ENCODE measurements around the gene LUZP2.

LUZP2 gene

DNA sequence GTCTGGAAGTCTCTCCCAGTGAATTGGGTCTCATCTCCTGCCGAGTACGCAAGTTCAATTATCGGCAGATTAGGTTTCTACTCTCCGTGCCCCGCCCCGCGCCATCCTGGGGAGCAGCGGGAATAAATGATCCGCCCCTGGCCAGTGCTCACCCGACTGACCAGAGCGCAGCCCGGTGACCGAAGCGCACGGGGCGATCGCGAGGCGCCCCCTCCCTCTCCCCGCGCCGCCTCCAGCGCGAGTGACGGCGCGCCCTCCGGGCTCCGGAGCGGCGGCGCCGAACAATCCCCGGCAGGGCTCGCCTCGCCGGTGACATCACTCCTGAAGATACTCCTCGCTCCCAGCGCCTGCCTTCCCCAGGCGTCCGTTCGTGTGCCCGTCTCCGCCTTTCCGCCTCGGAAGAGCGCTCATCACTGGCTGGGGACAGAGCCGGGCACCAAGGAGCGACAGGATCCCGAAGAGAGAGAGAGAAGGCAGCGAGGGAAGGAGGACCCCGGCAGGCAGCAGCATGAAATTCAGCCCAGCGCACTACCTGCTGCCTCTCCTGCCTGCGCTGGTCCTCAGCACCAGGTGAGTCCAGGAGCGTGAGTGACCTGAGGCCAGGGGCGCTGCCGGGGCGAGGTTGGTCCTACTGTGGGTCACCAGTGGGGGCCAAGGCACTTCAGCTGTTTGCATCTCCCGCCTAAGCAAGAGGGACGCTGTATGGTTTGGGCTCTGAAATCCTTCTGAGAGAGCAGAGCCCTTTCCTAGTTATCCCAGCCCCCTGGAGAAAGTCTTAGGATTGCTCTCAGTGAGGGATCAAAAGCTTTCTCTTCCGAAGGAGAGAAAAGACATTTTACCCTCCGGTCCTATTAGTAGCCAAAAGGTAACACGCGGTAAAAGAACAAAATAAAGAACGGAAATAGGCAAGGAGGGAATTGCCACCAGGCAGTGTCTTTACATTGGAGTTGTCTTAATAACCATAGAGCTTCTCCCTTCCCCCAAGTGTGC is at the start of gene LUZP2:
Gene LUZP2 (plus strand): TSS at position 318 of the 990 bp plus-strand sequence.
- no peak for DNase-seq (ENCODE audit: low read depth in 2 of 2)

- no peak for DNase-seq (ENCODE audit: low read depth in 2 of 2)
Observed at GRCh38 chr11:24453129-24453718, 43.6 kb upstream of the LUZP2 start.

- no peak for DNase-seq (ENCODE audit: low read depth in 2 of 2)
Observed at GRCh38 chr11:24457985-24458384, 38.9 kb upstream of the LUZP2 start.

GRCh38 chr11:24470431-24470830 is 26.4 kb upstream of the LUZP2 start:
- DNase-seq (ENCODE audit: low read depth in 2 of 2): no peak

DNA sequence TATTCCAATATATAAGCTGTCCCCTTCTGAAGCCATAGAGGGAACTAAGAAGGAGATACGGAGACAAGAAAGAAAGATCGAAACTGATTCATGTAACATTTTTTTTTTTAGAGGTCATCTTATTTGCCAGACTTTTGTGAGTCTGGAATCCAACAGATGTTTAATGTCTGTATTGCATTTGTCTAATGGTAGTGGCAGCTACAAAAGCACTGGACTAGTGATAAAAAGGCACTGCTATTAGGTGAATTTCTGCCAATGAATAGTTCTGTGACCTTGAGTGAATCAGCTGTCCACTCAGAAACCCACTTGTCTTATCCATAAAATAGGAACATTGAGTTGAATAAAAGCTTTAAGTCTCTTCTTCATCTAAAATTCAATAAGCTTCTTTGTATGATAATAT is 25.8 kb upstream of the LUZP2 start:
- no peak for DNase-seq (ENCODE audit: low read depth in 2 of 2)

GRCh38 chr11:24478718-24479117 is 18.1 kb upstream of the LUZP2 start:
- DNase-seq (ENCODE audit: low read depth in 2 of 2): no peak

GRCh38 chr11:24489477-24489876 is 7.4 kb upstream of the LUZP2 start:
- DNase-seq (ENCODE audit: low read depth in 2 of 2): no peak

DNA sequence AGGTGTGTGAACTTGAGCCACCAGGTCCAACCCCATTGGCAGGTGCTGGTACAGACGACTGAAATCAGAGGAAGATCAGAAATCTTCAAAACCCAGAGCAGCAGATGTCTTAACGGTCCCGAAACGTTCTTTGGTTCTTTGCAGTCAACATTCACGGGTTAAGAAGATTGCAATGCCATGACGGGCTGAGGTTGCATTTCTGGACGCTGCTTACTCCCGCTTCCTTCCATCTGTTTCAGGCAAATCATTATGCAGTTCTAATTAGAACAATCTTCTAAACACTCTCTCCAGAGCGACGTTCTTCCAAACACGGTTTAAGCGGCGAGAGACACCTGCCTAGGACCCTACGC is 492 bp upstream of the LUZP2 start:
- DNase-seq (ENCODE audit: low read depth in 2 of 2): no peak

DNA sequence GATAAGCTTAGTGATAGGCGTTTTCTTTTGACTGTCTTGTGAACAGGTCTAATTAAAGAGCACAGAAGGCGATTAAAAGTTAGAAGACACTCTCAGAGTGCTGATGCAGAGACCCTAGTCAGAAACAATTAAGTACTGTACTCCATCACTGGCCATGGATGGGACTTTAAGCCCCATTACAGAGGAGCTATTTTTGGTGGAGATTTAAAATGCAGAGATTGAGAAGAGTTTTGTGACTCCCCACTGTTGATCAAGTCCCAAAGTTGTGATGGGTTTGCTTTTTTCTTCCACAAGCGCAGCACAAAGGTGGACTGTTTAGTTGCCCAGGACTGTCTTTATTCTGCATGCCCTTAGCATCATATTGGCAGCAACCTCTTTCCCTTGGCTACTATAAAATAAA is 978 bp downstream of the LUZP2 start:
- no peak for DNase-seq (ENCODE audit: low read depth in 2 of 2)

GRCh38 chr11:24502425-24502824 is 5.6 kb downstream of the LUZP2 start:
- no peak for DNase-seq (ENCODE audit: low read depth in 2 of 2)

- no peak for DNase-seq (ENCODE audit: low read depth in 2 of 2)
Observed at GRCh38 chr11:24509114-24509513, 12.3 kb downstream of the LUZP2 start.

DNA sequence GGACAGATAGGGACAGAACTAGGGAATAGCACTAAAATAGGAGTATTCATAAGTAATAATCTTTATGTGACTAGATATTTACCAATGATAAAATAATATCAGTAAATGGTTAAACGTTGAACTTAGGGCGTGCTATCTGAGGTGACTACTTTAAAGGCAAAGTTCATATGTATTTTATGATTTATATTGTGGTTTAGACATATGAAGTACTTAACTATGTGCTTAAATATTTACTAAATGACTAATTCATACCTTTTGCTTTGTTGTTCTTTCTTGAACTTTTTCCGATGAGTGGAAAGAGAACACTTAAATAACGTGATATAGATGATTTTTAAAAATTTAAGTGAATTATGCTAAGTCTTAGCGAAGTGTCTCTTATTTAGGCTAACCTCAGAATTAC is 14.7 kb downstream of the LUZP2 start:
- no peak for DNase-seq (ENCODE audit: low read depth in 2 of 2)

DNA sequence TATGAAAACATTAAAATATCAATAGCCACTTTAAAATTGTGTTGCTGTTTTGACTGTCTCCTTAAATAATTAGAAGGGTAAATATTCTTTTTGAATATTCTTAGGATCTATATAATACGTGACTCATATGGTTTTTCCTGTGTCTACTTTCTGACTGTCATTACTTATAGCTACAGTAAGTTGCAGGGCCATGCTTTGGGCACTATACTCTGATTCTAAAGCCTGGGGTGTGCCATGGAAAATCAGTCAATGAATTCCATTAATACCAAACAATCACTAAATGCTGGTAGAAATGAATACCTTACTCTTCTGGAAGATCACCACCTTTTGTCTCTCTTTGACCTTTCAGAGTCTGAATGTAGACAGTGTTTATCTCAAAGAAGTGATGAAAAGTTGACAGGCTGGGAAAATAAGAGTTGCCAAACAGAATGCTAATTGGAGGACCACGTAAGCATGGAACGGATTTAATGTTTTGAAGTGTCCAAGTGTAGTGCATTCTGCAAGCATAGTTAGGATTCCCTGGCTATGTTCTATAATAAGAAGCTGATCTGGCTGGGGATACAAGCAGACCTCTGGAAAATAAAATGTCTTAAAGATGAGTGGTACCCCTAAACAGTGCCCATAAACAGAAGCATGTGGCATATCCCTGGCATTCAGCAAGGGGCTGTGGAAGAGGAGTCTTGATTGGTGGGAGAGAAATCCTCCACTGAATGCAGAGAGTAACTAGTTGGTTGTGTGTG is 16.8 kb downstream of the LUZP2 start:
- DNase-seq (ENCODE audit: low read depth in 2 of 2): no peak

DNA sequence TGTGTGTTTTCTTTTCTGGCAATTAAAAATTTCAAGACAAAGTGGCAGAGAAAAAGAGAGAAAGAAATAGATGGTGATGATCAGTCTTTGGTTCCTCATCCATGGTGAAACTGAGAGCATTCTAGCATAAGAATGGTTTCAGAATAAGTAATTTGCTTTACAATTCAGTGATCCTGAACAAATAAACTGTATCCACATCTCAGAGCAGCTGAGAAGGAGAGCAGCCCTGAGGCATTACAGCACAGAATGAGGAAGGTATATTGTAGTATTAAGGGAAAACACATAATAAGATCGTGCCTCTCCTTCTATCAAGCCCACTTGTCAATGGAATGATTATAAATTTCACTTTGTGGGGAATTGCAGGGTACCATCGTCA is 17.4 kb downstream of the LUZP2 start:
- no peak for DNase-seq (ENCODE audit: low read depth in 2 of 2)

GRCh38 chr11:24515632-24516031 is 18.8 kb downstream of the LUZP2 start:
- DNase-seq (ENCODE audit: low read depth in 2 of 2): no peak

GRCh38 chr11:24516638-24517037 is 19.8 kb downstream of the LUZP2 start:
- no peak for DNase-seq (ENCODE audit: low read depth in 2 of 2)

DNA sequence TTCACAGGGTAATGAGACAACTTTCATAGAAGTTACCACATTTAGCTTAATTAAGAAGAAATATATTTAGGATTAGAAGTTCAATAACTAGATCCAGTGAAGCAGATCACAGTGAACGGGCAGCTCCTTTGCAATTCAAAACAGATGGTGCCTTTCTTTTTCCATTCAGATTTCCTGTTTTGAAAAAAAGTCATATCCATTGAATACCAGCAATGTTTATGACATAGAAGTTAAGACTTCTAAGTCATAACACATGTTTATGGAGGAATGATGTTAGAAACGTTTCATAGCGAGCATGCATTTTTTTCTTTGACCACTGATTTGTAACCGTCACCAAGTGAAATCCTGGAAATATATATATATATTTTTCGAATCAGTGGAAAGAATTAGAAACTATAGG is 24.7 kb downstream of the LUZP2 start:
- DNase-seq (ENCODE audit: low read depth in 2 of 2): no peak

DNA sequence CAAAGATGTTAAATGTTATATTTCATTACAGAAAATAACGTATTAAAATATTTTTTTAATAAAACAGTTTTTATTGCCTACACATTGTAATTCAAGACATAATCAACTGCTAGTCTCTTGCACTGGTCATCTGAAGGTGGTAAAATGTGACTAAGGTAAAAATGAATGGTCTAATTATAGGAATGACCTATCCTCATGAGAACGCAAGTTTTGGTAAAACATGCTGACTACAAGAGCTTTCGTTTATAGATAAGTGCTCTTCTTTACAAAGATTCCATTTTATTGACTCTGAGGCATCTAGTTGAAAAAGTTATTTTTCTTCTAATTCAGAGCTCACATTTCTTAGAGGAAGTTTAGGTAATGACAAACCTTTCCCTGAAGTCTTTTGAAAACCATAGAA is 27.3 kb downstream of the LUZP2 start:
- DNase-seq (ENCODE audit: low read depth in 2 of 2): no peak

GRCh38 chr11:24531528-24531927 is 34.7 kb downstream of the LUZP2 start:
- no peak for DNase-seq (ENCODE audit: low read depth in 2 of 2)

- DNase-seq (ENCODE audit: low read depth in 2 of 2): no peak
Observed at GRCh38 chr11:24543771-24544170, 46.9 kb downstream of the LUZP2 start.

- DNase-seq (ENCODE audit: low read depth in 2 of 2): no peak
Observed at GRCh38 chr11:24556693-24557092, 59.8 kb downstream of the LUZP2 start.

DNA sequence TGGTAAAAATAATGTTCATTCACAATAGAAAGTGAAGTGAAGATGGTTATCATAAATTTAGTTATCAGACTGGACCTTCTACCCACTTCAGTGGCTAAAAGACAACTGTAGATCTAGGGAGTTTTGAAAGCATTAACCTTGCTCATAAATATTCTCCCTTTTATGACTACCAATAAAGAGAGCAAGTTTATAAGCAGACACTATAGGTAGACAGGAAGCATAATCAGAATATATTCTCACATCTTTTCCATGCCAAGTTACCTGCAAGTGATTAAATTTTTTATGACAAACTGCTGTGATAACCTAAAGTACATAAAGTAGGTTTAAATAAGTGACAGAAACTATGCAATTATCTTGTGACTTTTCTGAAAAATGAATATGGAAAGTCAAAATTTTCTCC is 62.5 kb downstream of the LUZP2 start:
- DNase-seq (ENCODE audit: low read depth in 2 of 2): no peak

DNA sequence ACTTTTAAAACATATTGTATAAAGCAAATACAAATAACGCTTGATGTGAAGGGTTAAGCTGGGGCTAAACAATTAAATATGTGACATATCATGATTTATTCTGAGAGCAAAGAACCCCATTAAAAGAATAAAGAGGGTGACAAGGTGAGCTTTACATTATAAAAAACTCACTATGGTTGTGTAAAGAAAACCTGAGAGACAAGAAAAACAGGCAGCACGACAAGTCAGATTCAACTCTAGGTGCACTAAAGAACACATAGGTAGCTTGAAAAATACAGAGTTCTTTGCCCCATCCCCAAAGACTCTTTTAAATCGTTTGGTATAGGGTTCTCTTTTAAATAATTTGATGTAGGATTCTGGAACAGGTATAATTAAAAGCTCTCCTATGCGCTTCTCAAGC is 63.5 kb downstream of the LUZP2 start:
- no peak for DNase-seq (ENCODE audit: low read depth in 2 of 2)
